K562 (cell line): ENCODE measurements around the gene COQ4. TPM values are rescaled to one million over a fixed set of nuclear protein-coding genes. Genes with fewer than 3 reads are reported as not detected.

ENCODE experiments used
- AFF1 ChIP-seq, 2 experiments: fragments of 450-650 bp; IDR thresholded peaks; 2 replicates each; pipeline ENCODE4 v1.6.1; 2018; ENCODE audit warnings: mild to moderate bottlenecking in 2 of 2, low read depth in 1 of 2; ENCODE audit not compliant: partially characterized antibody in 2 of 2
- ATF3 ChIP-seq, 2 experiments: fragments of 450-650 bp in 1 of 2; sonication (generic) in 1 of 2; formaldehyde crosslinking in 1 of 2; IDR thresholded peaks in 1 of 2; conservative IDR thresholded peaks in 1 of 2; 2 replicates each; pipeline versions ENCODE4 v1.6.1 to v1.8.1; 2016 to 2023; ENCODE audit warnings: mild to moderate bottlenecking in 2 of 2, moderate library complexity in 2 of 2, inconsistent platforms in 1 of 2, missing genetic modification reagents in 1 of 2
- DEAF1 ChIP-seq: fragments of 450-650 bp; formaldehyde crosslinking; IDR thresholded peaks from 2 replicates; pipeline ENCODE4 v1.4.0; 2020; ENCODE audit warnings: mild to moderate bottlenecking, moderate library complexity
- ESRRB ChIP-seq: fragments of 250-450 bp; sonication (Bioruptor Pico); IDR thresholded peaks from 2 replicates; pipeline ENCODE4 v1.5.0; 2020; ENCODE audit warnings: mild to moderate bottlenecking, moderate library complexity, borderline replicate concordance
- FUS ChIP-seq: fragments of 200-400 bp; formaldehyde crosslinking; optimal IDR thresholded peaks from 2 replicates; pipeline ENCODE3; 2017; ENCODE audit warnings: low read depth, low read length
- KLF16 ChIP-seq: IDR thresholded peaks from 2 replicates; pipeline ENCODE4 v1.6.1; 2016; ENCODE audit warnings: antibody characterized with exemption
- NFE2 ChIP-seq: IDR thresholded peaks from 2 replicates; pipeline ENCODE4 v1.6.1; 2014; ENCODE audit warnings: antibody characterized with exemption, low read depth
- SOX6 ChIP-seq: fragments of 450-650 bp; IDR thresholded peaks from 2 replicates; pipeline ENCODE4 v1.6.1; 2014; ENCODE audit warnings: mild to moderate bottlenecking
- STAT6 ChIP-seq: sonication (generic); formaldehyde crosslinking; IDR thresholded peaks from 2 replicates; pipeline ENCODE4 v1.8.1; 2023; ENCODE audit warnings: mild to moderate bottlenecking, missing genetic modification reagents
- TFAP4 ChIP-seq: sonication (generic); formaldehyde crosslinking; IDR thresholded peaks from 2 replicates; pipeline ENCODE4 v1.8.0; 2022; ENCODE audit warnings: missing genetic modification reagents, mild to moderate bottlenecking, moderate library complexity, borderline replicate concordance
- THRAP3 ChIP-seq: fragments of 450-650 bp; IDR thresholded peaks from 2 replicates; pipeline ENCODE4 v1.6.1; 2016; ENCODE audit warnings: mild to moderate bottlenecking, inconsistent platforms, borderline replicate concordance
- XRCC3 ChIP-seq: fragments of 450-650 bp; IDR thresholded peaks from 2 replicates; pipeline ENCODE4 v1.6.1; 2017; ENCODE audit warnings: mild to moderate bottlenecking, moderate library complexity
- XRCC5 ChIP-seq: fragments of 200-400 bp; formaldehyde crosslinking; IDR thresholded peaks from 2 replicates; pipeline ENCODE4 v1.6.1; 2017; ENCODE audit warnings: low read depth, mild to moderate bottlenecking, low read length
- ZNF324 ChIP-seq: fragments of 250-450 bp; sonication (Bioruptor Pico); IDR thresholded peaks from 2 replicates; pipeline ENCODE4 v1.4.0; 2020; ENCODE audit warnings: mild to moderate bottlenecking
- ZNF75A ChIP-seq: fragments of 450-650 bp; formaldehyde crosslinking; IDR thresholded peaks from 2 replicates; pipeline ENCODE4 v1.4.0; 2020; ENCODE audit warnings: mild to moderate bottlenecking
- ZNF764 ChIP-seq: fragments of 250-450 bp; sonication (Bioruptor Pico); IDR thresholded peaks from 2 replicates; pipeline ENCODE4 v1.4.0; 2020; ENCODE audit warnings: low read depth, mild to moderate bottlenecking, moderate library complexity
- ZNF77 ChIP-seq: fragments of 250-450 bp; sonication (Bioruptor Pico); IDR thresholded peaks from 2 replicates; pipeline ENCODE4 v1.5.0; 2020
- polyA plus RNA-seq, 8 experiments: library from polyadenylated mRNA; depleted of rRNA in 4 of 8; stranded (reverse) in 5 of 8; unstranded in 3 of 8; fragments of >200 nt; fragmentation: Nextera tagmentation in 2 of 8; fragmentation: Illumina TruSeq in 1 of 8; extraction: Ambion mirVana in 2 of 8; extraction: Trizol in 1 of 8; gene quantifications; 2 replicates each; pipeline versions ENCODE4 v1.2.1 to v1.2.3, GENCODE V29; 2011 to 2014; ENCODE audit warnings: inconsistent platforms in 1 of 8, missing spikeins in 1 of 8
- total RNA-seq, 7 experiments: library from RNA; depleted of rRNA in 6 of 7; stranded (reverse); fragments of >200 nt in 6 of 7; fragmentation: Illumina TruSeq in 2 of 7; extraction: Trizol in 2 of 7; gene quantifications; 2 replicates each; pipeline versions ENCODE4 v1.2.1 to v1.2.3, GENCODE V29; 2011 to 2021; ENCODE audit warnings: low replicate concordance in 1 of 7

COQ4 gene
- total and polyA plus RNA-seq, 9 of the 15 experiments (the other 6 are each of a cell fraction or from before 2014, with no cell fraction given): 9.1 to 135 (median 67.2) TPM

- no peak for TF ChIP-seq STAT6 (CRISPR knock-in tag)
- no peak for TF ChIP-seq THRAP3
- no peak for TF ChIP-seq ZNF324 (CRISPR knock-in tag)
- TF ChIP-seq KLF16: no peak
- no peak for TF ChIP-seq TFAP4 (CRISPR knock-in tag)
- no peak for TF ChIP-seq XRCC3
- no peak for TF ChIP-seq SOX6
- no peak for TF ChIP-seq AFF1 (IDR thresholded peaks at IDR 0.05; ENCODE audit: low read depth in 1 of 2, partially characterized antibody in 2 of 2)
- no peak for TF ChIP-seq XRCC5
- no peak for TF ChIP-seq ZNF764 (CRISPR knock-in tag)
- TF ChIP-seq NFE2: no peak
- no peak for TF ChIP-seq DEAF1
- no peak for TF ChIP-seq ESRRB (CRISPR knock-in tag)
- no peak for TF ChIP-seq ZNF75A (CRISPR knock-in tag)
- TF ChIP-seq ZNF77: no peak
- no peak for TF ChIP-seq ATF3 (IDR thresholded peaks at IDR 0.05)
- 0 out of 2 replicates have a peak, but pooled peaks have one; percentile 0 for TF ChIP-seq ATF3 (CRISPR knock-in tag; conservative IDR thresholded peaks at IDR 0.05)
- TF ChIP-seq FUS: no peak
Measured at GRCh38 chr9:128280084-128280622, 42.5 kb upstream of the COQ4 start (continued).
